ENCODE measurements around the gene GNAQ.

GNAQ gene

GRCh38 chr9:77996696-77997095 lies 34.9 kb downstream of the GNAQ start:
- no peak for DNase-seq (ENCODE audit: low read depth)
- no peak overlapping the region for H3K4me3 ChIP-seq (replicated peaks; ENCODE audit: low read depth, low read length)
- TF ChIP-seq CTCF (IDR thresholded peaks at IDR 0.05; ENCODE audit: low read length, missing control alignments): no peak

DNA sequence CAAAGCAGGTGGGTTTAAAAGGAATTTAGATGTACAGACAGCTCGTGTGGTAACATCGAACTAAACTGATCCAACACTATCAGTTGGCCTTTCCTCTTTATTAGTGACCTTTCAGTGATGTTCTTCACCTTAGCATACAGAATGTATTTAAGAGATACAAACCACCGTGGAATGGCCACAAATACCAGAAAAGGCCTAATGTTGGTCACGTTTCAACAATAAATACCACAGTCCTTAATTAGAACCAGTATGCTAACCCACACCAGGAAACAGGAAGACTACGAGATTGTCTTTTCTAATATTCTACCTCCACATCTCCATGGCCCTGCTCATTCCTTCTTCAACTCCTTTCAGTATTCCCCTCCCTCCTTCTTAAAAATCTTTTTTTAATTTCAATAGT lies 40.4 kb downstream of the GNAQ start:
- no peak for TF ChIP-seq CTCF (IDR thresholded peaks at IDR 0.05; ENCODE audit: low read length, missing control alignments)
- no peak for DNase-seq (ENCODE audit: low read depth)
- no peak overlapping the region for H3K4me3 ChIP-seq (replicated peaks; ENCODE audit: low read depth, low read length)

DNA sequence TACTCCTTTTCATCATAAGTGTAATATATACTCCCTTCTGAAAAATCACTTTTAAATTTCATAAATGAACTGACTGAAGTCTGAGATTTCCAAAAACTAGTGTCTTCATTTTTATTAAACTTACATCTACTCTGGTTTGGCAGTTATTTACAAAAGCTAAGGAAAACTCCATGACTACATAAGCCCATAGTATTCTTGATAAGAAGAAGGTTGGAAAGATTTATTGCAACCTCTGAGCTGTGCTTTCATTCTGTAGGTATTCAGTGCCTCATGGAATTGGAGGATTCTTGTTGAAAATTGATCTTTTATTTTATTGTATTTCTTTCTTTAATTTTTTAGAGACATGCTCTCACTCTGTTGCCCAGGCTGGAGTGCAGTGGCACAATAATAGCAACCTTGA lies 41.7 kb downstream of the GNAQ start:
- TF ChIP-seq CTCF (IDR thresholded peaks at IDR 0.05; ENCODE audit: low read length, missing control alignments): no peak
- DNase-seq (ENCODE audit: low read depth): no peak
- H3K4me3 ChIP-seq (replicated peaks; ENCODE audit: low read depth, low read length): no peak overlapping the region

- DNase-seq (ENCODE audit: low read depth): no peak
- H3K4me3 ChIP-seq (replicated peaks; ENCODE audit: low read depth, low read length): no peak overlapping the region
- TF ChIP-seq CTCF (IDR thresholded peaks at IDR 0.05; ENCODE audit: low read length, missing control alignments): no peak
Measured at GRCh38 chr9:77989458-77989857, 42.2 kb downstream of the GNAQ start.

DNA sequence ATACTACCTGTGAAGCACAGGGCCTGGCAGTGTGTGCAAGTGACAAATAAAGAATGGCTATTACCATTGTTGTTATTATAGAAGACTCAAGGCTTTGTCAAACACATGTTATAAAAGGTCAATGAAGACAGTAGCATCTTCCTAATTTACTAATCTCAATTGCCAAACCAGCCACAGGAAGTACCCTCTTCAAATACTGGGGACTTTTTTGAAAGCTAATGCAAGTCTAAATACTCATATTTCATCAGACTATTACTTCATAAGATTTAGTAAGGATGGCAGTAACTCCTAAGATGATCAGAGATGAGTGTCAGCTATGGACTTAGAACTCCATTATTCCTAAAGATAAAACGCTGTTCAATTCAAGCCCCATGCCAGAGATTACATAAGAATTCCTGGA lies 43.0 kb downstream of the GNAQ start:
- no peak for TF ChIP-seq CTCF (IDR thresholded peaks at IDR 0.05; ENCODE audit: low read length, missing control alignments)
- no peak overlapping the region for H3K4me3 ChIP-seq (replicated peaks; ENCODE audit: low read depth, low read length)
- DNase-seq (ENCODE audit: low read depth): no peak

GRCh38 chr9:77987880-77988525 lies 43.6 kb downstream of the GNAQ start:
- no peak for TF ChIP-seq CTCF (IDR thresholded peaks at IDR 0.05; ENCODE audit: low read length, missing control alignments)
- no peak for DNase-seq (ENCODE audit: low read depth)

DNA sequence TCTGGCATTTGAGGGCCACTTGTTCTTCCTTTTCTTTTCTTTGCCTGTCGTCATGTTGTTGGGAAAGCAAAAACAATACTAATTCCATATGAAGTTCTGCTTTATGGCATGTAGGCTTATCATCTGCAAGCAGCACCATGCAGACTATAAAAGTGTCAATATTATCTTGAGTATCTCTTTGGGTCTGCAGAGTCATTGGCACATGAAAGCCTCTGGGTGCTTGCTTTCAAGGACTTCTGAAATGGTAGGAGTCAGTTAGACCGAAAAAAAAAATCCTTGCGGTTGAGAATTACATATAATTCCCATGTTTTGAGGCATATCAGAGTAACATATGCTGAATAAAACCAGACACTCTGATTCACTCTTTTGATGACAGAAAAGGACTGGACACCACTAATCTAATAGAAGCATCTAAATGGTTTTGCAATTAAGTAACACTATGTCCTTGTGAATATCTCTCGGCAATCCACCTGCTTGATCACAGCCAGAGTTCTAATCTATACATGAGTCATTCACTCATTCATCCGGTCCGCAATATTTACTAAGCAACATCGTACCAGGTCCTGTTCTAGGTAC lies 44.4 kb downstream of the GNAQ start:
- no peak overlapping the region for H3K4me3 ChIP-seq (replicated peaks; ENCODE audit: low read depth, low read length)
- TF ChIP-seq CTCF (IDR thresholded peaks at IDR 0.05; ENCODE audit: low read length, missing control alignments): no peak
- DNase-seq (ENCODE audit: low read depth): no peak

More at GRCh38 chr9:77987880-77988525, 43.6 kb downstream of the GNAQ start:
- no peak overlapping the region for H3K4me3 ChIP-seq (replicated peaks; ENCODE audit: low read depth, low read length)
